Esophagus squamous epithelium (tissue), 5 donors: ENCODE data around the gene MUC5AC. TPM values are rescaled to one million over a fixed set of nuclear protein-coding genes. Genes with fewer than 3 reads are reported as not detected.

Source experiments
- DNase-seq: peaks from one replicate; lab custom pipeline; 2025; lab: John Stamatoyannopoulos, UW
- H3K27ac ChIP-seq, 4 donors: fragments of 200-600 bp; sonication (generic); one replicate each; pipeline ENCODE4 v1.5.1; 2016 to 2019; ENCODE audit warnings: mild to moderate bottlenecking in 1 of 4
- H3K27me3 ChIP-seq, 4 donors: fragments of 200-600 bp; sonication (generic); 1 replicate in 3 of 4; 2 replicates in 1 of 4; pipeline versions ENCODE4 v1.5.1 to v1.6.0; 2017 to 2021; ENCODE audit warnings: antibody characterized with exemption in 1 of 4
- H3K36me3 ChIP-seq, 3 donors: fragments of 200-600 bp; sonication (generic); one replicate each; pipeline ENCODE4 v1.5.1; 2016 to 2019
- H3K4me1 ChIP-seq, 3 donors: fragments of 200-600 bp; sonication (generic); one replicate each; pipeline ENCODE4 v1.5.1; 2017 to 2019
- H3K4me3 ChIP-seq, 4 donors: fragments of 200-600 bp; sonication (generic); 1 replicate in 3 of 4; 2 replicates in 1 of 4; pipeline ENCODE4 v1.5.1; 2016 to 2019; ENCODE audit warnings: mild to moderate bottlenecking in 2 of 4, moderate library complexity in 1 of 4
- H3K9me3 ChIP-seq, 3 donors: fragments of 200-600 bp; sonication (generic); one replicate each; pipeline ENCODE4 v1.5.1; 2016 to 2019
- CTCF ChIP-seq, 6 experiments: fragments of 450-650 bp in 4 of 6; fragments of 200-600 bp in 2 of 6; sonication (generic) in 2 of 6; IDR thresholded peaks; one replicate each; pipeline ENCODE4 v1.5.1; 2016 to 2019; ENCODE audit warnings: antibody characterized with exemption in 6 of 6, mild to moderate bottlenecking in 4 of 6, moderate library complexity in 4 of 6
- POLR2A ChIP-seq, 4 donors: fragments of 450-650 bp; IDR thresholded peaks; one replicate each; pipeline ENCODE4 v1.6.1; 2017; ENCODE audit warnings: antibody characterized with exemption in 4 of 4, mild to moderate bottlenecking in 4 of 4, moderate library complexity in 3 of 4
- WGBS, 2 donors: methylation state at CpG; one replicate each; pipeline ENCODE4 v1.1.5; 2018; 5-methylcytosine and 5-hydroxymethylcytosine counted together
- intact Hi-C: fragments of 100-400 bp; cut with DNase I; formaldehyde crosslinking; loops from one replicate; pipeline ENCODE4 v1.15.0; 2022
- total RNA-seq, 4 donors: library from RNA; depleted of rRNA; stranded (reverse); fragments of >200 nt; gene quantifications; one replicate each; pipeline ENCODE4 v1.1.0, GENCODE V29; 2016
- donor health status: DM: yes; HTN: yes; CAD: no.

MUC5AC gene
- total RNA-seq, 4 donors from 2014 or later: under 0.01 to 1.5 TPM; not detected in 2

- TF ChIP-seq CTCF (IDR thresholded peaks at IDR 0.05): no peak
- TF ChIP-seq POLR2A (IDR thresholded peaks at IDR 0.05): no peak
- Histone ChIP-seq H3K36me3 (no peaks in the 10 kb centered on the region), H3K27ac (no peak overlapping the region), H3K4me3 (no peak overlapping the region), H3K4me1 (no peaks in the 10 kb centered on the region), H3K27me3 (peaks cover 0 to 61% (median 0%) of the 10 kb centered on the region in 4 donors), H3K9me3 (peaks cover 0 to 26% (median 22%) of the 10 kb centered on the region in 3 donors)
- WGBS, 2 donors: 65 to 70% methylated on average over 3 to 11 of the region's 29 CpGs
- intact Hi-C loops: no loop called here
- no peak for DNase-seq
Measured at GRCh38 chr11:1131033-1131911, 26.5 kb upstream of the MUC5AC start.

- Histone ChIP-seq H3K9me3 (peaks cover 0 to 26% (median 22%) of the 10 kb centered on the region in 3 donors), H3K4me3 (no peak overlapping the region), H3K27ac (no peak overlapping the region), H3K36me3 (no peaks in the 10 kb centered on the region), H3K4me1 (no peaks in the 10 kb centered on the region), H3K27me3 (peaks cover 0 to 54% (median 0%) of the 10 kb centered on the region in 4 donors)
- TF ChIP-seq POLR2A (IDR thresholded peaks at IDR 0.05) (no peak), CTCF (IDR thresholded peaks at IDR 0.05) (no peak)
- DNase-seq: no peak
- intact Hi-C loops: no loop called here
- WGBS, 2 donors: 52 to 79% methylated on average over 1 of the region's 1 CpG
Measured at GRCh38 chr11:1134848-1135445, 22.8 kb upstream of the MUC5AC start.

- H3K4me3 ChIP-seq: no peak overlapping the region
- H3K27me3 ChIP-seq: peaks cover 0 to 58% (median 0%) of the 10 kb centered on the region in 4 donors
- H3K9me3 ChIP-seq: peaks cover 0 to 30% (median 22%) of the 10 kb centered on the region in 3 donors
- no peaks in the 10 kb centered on the region for H3K4me1 ChIP-seq
- 33 to 39% methylated on average over 8 of the region's 8 CpGs for WGBS, 2 donors
- DNase-seq: no peak
- no peak for TF ChIP-seq CTCF (IDR thresholded peaks at IDR 0.05)
- no peak for TF ChIP-seq POLR2A (IDR thresholded peaks at IDR 0.05)
- intact Hi-C loops: no loop called here
- no peak overlapping the region for H3K27ac ChIP-seq
- no peaks in the 10 kb centered on the region for H3K36me3 ChIP-seq
Measured at GRCh38 chr11:1138097-1138496, 19.7 kb upstream of the MUC5AC start.

GRCh38 chr11:1139441-1140083 is 18.2 kb upstream of the MUC5AC start:
- Histone ChIP-seq H3K4me1 (no peaks in the 10 kb centered on the region), H3K27ac (no peak overlapping the region), H3K27me3 (peaks cover 0 to 58% (median 0%) of the 10 kb centered on the region in 4 donors), H3K9me3 (peaks cover 0 to 18% (median 9%) of the 10 kb centered on the region in 3 donors), H3K4me3 (no peak overlapping the region), H3K36me3 (no peaks in the 10 kb centered on the region)
- intact Hi-C loops: no loop called here
- DNase-seq: no peak
- WGBS, 2 donors: 46 to 50% methylated on average over 12 of the region's 12 CpGs
- TF ChIP-seq POLR2A (IDR thresholded peaks at IDR 0.05): no peak
- no peak for TF ChIP-seq CTCF (IDR thresholded peaks at IDR 0.05)
